ENCODE results near the gene KMT2E.

Gene KMT2E

DNA sequence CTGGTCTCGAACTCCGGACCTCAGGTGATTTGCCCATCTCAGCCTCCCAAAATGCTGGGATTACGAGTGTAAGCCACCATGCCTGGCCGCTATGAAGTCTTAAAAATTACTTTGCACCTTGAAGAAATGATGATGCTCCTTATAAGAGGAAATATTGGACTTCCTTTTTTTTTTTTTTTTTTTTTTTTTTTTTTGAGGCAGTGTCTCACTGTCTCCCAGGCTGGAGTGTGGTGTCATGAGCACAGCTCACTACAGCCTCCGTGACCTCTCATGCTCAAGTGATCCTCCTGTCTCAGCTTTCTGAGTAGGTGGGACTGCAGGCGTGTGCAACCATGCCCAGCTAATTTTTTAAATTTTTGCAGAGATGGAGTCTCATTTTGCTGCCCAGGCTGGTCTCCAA is 65.3 kb downstream of the KMT2E start:
- DNase-seq (ENCODE audit: low read depth in 2 of 2): no peak

DNA sequence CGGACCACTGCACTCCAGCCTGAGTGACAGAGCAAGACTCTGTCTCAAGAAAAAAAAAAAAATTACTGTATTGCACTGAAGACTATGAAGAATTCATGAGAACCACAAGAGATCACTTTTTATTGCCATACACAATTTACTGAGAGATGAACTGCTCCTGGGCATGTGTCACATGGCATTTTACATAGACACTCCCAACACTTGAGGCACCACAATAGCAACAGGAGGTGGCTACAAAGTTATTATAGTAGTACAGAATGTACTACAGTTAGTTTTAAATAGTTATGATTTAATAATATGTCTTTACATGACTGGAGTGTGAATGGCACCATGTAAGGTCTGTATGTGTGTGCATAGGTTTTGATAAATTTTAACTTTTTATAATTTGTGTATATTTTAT is 70.6 kb downstream of the KMT2E start:
- DNase-seq (ENCODE audit: low read depth in 2 of 2): no peak

DNA sequence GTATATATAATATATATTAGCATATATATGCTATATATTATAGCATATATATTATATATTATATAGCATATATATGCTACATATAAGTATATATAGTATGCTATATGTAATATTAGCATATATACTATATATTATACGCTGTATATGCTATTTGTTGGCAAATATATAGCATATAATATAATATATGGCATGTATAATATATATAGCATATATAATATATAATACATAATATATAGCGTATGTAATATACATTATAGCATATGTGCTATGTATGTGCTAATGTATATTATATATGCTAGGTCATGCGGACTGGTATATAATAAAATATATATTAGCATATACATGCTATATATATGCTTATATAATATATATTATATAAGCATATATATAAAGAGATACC is 72.8 kb downstream of the KMT2E start:
- no peak for DNase-seq (ENCODE audit: low read depth in 2 of 2)

DNA sequence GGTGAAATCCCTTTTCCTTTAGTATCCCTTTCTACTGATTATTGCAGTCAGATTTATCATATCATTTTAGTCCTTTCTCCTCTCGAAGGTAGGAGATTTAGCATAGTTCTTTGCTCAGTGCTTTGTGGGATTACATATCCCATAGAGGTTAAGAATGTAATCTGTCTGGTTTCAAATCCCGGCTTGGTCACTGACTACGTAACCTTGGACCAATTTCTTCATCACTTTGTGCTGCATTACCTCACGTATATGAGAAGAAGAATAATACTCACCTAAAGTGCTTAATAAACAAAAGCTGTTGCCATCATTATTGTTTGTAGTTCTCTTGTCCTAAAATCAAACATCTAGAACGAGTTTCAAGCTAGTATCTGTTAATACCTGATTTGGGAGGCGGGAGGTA is 74.0 kb downstream of the KMT2E start:
- no peak for DNase-seq (ENCODE audit: low read depth in 2 of 2)

DNA sequence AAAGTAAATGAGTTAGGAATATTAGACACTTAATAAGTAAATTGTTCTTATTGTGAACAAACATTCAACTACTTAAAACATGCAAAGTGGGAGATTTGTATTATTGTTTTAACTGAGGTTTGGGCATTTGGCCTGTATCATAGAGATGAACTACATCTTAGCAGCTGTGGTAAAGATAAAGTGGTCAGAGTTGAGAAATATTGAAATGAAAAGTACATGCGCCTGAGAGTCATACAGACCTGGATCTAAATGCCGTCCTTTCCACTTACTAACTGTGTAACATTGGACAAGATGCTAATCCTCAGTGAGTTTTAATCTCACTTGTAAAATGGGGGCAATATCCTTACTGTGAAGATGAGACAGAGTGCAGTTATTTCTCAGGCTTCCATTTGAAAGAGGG is 74.5 kb downstream of the KMT2E start:
- no peak for DNase-seq (ENCODE audit: low read depth in 2 of 2)

DNA sequence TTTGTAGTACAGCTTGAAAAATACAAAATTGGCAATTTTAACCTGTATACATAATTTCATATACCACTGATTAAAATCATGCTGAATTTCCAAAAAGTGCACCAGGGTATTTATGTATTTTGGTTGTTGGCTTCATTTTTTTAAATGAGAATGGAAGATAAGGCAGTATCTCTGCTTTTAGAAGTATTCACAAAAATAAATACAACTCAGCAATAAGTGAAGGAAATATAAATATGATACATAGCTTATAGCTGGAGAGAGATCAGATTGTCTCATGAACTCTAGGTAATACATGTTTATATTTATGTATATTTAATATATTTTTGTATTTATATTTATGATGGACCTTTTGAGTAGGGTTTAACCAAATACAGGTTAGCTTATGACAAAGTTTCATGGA is 81.0 kb downstream of the KMT2E start:
- no peak for DNase-seq (ENCODE audit: low read depth in 2 of 2)

DNA sequence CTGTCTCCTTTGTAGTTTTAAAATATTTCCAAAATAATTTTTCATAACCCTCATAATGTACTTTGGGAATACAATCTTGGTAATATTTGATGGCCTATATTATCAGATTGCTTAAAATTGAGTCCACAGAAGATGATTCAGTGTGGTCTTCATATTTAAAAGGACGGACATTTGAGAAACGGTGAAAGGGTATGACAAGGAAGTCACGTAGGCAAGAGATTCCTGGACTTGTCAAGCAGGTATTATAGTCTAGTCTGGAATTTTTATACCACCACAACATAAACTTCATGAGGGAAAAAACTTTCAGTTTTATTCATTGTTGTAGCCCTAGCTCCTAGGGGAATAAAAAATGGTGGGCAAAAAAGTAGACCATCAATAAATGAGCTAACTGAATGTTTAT is 82.3 kb downstream of the KMT2E start:
- DNase-seq (ENCODE audit: low read depth in 2 of 2): no peak

DNA sequence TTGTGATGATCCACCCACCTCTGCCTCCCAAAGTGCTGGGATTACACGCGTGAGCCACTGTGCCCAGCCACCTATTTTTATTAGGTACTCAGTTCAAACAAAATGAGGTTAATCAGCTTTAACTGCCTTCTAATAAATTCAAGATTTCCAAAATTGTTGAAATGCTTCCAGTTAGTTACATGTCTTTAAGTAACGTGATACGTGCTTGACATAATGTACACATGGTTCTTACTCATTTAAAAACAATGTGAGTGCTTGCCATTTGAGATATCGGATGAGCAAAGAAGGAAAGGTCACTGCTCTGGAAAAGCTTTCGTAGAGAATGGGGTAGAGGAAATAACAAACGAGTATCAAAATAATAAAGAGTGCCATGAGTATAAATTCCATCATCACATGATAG is 83.6 kb downstream of the KMT2E start:
- DNase-seq (ENCODE audit: low read depth in 2 of 2): no peak

DNA sequence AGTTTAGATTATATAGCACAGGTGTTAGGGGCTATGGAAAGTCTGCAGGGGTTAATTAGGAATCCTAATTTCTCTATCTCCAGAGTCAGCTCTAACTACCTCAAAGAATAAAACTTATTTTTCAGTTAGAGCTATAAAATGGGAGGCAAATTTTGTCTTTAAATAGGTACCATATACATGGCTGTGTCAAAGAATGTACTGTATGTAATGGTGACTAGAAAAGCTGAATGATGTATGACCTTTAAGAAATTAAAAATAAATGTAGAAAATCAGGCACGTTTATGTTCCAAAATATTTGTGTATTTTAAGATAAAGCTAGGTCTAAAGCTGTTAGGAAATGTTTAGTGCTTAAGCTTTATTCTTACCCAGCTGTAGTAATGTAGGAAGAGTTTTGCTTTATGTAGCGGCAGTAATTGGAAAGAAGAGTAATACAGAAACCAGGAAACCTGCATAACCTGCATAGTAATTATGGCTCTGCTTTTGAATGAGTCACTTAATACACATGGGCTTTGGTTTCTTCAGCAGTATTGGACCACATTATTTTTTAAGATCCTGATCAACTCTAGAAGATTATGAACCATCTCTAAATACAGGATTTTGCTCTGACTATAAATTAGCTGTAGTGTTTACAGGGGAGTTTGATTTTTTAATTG is 85.0 kb downstream of the KMT2E start:
- DNase-seq (ENCODE audit: low read depth in 2 of 2): no peak

DNA sequence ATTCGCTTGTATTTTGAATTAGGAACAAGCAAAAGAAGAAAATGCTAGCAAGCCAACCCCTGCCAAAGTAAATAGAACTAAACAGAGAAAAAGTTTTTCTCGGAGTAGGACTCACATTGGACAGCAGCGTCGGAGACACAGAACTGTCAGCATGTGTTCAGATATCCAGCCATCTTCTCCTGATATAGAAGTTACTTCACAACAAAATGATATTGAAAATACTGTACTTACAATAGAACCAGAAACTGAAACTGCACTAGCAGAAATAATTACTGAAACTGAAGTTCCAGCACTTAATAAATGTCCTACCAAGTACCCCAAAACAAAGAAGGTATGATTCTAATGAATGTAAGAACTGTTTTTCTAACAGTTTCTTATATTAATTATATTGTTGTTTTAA is 87.9 kb downstream of the KMT2E start:
- no peak for DNase-seq (ENCODE audit: low read depth in 2 of 2)

DNA sequence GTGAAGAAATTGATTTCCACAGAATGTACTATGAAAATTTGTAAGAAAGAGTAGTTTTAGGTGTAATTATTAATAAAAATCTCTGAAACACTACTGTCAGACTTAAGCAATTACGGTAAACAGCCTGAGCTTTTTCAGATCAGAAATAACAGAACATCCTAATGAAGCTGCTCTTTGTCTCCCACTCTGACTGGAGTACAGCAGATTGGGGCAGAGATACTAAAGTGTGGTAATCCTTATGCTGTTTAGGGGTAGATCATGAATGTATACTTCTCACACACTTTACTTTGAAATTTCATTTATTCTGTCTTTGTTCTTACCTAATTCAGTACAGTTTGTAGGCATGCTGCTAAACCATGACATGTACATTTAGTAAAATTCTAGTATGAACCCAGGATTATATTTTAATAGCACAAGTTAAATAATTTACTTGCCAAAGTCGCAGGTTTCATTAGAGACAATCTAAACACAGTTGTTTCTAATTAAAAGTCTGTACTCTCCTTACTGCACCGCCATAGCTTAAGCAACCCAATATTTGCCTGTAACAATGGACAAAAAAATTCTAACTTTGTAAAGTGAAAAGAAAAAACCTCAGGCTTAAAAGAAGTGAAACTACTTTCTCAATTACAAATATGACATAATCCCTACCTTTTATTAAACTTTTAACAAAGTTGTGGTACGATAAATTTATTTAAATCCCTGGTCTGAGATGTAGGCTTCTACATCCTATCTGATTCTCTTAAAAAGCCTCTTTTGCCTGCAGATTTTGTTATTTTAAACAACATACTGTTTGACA is 88.8 kb downstream of the KMT2E start:
- no peak for DNase-seq (ENCODE audit: low read depth in 2 of 2)

DNA sequence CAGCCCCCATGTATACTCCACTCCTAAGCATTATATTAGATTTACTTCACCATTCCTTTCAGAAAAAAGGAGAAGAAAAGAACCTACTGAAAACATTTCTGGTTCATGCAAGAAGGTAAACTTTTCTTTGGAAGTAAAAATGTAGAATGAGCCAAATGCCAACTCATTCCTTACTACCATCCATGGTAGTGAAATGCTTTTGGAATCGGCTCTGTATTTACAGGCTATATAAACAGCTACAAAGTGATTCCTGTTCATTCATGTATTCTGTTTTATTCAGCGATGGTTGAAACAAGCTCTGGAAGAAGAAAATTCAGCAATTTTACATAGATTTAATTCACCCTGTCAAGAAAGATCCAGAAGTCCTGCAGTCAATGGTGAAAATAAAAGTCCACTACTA is 91.6 kb downstream of the KMT2E start:
- no peak for DNase-seq (ENCODE audit: low read depth in 2 of 2)

DNA sequence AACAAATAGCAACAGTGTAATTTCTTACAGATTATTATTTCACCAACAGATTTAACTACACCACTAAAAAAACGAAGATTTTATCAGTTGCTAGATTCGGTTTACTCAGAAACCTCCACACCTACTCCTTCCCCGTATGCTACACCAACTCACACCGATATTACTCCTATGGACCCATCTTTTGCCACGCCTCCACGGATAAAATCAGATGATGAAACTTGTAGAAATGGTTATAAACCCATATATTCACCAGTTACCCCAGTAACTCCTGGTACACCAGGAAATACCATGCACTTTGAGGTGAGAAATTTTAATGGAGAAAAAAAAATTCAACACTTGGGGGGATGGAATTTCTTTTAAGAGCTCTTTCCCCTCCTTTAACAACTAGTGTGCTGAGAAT is 92.5 kb downstream of the KMT2E start:
- DNase-seq (ENCODE audit: low read depth in 2 of 2): no peak

DNA sequence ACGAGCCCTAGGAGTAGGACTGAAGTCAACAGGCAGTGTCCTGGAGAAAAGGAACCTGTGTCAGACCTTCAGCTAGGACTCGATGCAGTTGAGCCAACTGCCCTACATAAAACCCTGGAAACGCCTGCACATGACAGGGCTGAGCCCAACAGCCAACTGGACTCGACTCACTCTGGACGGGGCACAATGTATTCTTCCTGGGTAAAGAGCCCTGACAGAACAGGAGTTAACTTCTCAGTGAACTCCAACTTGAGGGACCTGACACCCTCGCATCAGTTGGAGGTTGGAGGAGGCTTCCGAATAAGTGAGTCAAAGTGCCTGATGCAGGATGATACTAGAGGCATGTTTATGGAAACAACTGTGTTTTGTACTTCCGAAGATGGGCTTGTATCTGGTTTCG is 93.5 kb downstream of the KMT2E start:
- no peak for DNase-seq (ENCODE audit: low read depth in 2 of 2)

DNA sequence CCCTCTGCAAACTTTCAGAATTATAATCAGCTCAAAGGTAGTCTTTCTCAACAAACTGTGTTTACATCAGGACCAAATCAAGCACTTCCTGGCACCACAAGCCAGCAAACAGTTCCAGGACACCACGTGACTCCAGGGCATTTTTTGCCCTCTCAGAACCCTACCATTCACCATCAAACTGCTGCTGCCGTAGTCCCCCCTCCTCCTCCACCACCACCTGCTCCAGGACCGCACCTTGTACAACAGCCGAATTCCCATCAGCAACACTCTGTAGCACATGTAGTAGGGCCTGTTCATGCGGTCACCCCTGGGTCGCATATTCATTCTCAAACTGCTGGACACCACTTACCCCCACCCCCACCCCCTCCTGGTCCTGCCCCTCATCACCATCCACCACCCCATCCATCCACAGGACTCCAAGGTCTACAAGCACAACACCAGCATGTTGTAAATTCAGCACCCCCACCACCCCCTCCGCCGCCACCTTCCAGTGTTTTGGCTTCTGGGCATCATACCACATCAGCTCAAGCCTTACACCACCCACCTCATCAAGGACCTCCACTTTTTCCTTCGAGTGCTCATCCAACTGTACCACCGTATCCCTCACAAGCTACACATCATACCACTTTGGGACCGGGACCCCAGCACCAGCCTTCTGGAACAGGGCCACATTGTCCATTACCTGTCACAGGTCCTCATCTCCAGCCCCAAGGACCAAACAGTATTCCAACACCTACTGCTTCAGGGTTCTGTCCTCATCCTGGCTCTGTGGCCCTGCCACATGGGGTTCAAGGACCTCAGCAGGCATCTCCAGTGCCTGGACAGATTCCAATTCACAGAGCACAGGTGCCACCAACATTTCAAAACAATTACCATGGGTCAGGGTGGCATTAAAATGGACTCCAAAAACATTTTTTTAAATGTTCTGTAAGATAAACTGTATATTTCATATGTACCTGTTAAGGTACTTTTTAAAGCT is 98.7 kb downstream of the KMT2E start:
- DNase-seq (ENCODE audit: low read depth in 2 of 2): no peak

DNA sequence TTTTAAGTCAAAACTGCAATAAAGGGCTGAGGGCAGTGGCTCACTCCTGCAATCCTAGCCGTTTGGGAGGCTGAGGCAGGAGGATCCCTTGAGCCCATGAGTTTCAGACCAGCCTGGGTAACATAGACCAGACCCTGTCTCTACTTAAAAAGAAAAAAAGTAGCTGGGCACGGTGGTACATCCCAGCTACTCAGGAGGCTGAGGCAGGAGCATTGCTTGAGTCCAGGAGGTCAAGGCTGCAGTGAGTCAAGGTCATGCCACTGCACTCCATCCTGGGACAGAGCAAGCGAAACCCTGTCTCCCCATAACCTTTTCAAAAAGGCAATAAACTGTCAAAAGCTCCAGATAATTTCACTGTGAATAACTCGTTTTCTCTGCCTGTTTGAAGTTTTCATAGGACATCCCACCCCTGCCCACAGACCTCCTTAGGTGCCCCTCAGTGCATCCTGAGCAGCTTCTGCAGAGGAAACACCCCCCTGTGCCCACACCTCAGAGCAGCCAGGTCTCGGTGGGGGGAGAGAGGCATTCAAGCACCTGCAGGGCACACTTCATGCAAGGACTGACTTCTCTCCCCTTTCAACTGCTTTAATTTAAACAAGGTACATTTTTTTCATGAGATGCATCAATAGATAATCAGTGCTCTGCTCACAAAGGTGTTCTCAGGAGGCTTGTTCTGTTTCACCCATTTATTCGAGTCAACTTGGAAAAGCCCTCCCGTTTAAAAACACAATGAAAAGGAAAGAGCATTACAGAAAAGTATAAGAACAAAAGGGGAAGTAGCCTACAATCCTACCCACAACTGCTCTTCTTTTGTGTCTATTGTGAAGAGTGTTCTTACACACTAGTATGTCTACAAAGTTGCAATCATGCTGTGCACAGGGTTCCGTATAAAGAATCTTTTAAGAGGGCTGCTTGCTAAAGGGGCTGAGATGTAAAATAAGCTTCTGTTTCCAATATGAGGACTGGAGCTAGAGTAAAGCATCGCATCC is 104.9 kb downstream of the KMT2E start:
- DNase-seq (ENCODE audit: low read depth in 2 of 2): no peak

DNA sequence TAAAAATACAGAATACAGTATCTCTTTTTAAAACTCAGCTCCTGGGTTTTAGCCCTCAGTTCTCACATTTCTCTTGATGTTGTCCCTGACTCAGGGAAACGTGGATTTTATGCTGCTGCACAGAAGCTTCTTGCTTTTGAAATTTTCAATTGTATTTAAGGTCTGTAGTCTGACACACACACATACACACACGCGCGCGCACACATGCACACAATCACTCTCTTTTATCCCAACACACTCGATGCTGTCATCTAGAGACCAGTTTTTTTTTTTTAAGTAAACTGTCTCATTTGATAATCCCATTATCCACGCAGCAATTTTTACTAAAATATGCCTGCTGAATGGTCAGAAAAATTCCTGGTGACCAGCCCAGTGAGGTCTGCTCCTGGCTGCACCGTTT is 108.6 kb downstream of the KMT2E start:
- DNase-seq (ENCODE audit: low read depth in 2 of 2): no peak

DNA sequence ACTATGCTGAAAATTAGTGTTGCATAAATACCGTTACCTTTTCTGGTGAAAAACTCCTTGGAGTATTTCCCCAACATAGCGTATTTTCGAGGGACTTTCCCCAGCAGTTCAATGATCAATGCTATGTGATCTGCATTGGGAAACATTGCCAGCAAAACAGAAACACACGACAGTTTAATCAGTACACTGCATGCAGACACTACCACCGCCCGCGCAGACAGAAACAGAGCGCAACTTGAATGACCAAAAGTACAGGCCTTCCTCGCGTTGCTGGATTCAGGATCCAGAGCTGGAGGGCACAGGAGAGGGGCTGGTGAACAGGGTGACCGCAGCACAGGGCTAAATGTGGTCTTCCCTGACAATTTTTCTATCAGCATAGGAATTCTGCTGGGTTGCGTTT is 111.7 kb downstream of the KMT2E start:
- DNase-seq (ENCODE audit: low read depth in 2 of 2): no peak

DNA sequence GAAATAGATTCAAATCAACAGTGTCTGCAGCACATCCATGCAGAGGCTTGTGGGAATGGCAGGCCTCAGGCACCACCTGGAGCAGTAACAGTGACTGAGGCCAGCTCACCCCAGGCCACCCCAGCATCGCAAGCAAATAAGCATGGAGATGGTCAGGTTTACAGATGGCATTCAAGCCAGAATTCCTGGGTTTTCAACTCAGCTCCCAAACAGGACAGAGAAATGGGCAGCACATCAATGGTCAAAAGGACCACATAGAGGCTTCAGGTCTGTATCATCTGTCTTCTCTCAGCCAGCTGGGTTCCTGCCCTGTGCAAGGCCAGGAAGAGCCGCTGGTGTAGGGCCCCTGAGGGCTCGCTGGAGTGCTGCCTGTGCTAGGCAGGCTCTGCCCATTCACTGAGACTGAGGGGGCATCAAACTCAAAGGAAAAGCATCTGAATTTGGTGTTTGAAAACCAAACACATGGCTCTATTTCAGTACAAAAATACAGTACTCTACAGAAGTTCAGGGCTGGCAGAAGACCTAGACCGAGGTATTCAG is 112.5 kb downstream of the KMT2E start:
- DNase-seq (ENCODE audit: low read depth in 2 of 2): no peak

DNA sequence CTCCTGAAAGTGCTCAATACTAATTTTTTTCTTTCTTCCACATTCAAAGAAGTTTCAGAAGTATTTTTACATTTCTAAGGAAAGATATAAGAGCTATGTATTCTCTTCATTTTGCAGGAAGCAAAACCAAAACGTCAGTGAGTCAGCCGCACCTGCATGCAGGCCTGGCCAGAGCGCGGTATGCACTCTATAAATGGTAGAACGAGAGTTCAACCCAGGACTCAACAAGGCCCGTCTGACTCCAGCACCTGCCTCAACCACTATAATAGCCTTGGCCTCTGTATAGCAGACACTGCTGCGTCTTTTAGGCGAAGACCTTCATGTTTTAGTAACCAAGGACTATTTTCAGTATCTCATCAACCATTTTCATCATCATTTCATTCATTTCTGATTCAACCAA is 113.2 kb downstream of the KMT2E start:
- DNase-seq (ENCODE audit: low read depth in 2 of 2): no peak

DNA sequence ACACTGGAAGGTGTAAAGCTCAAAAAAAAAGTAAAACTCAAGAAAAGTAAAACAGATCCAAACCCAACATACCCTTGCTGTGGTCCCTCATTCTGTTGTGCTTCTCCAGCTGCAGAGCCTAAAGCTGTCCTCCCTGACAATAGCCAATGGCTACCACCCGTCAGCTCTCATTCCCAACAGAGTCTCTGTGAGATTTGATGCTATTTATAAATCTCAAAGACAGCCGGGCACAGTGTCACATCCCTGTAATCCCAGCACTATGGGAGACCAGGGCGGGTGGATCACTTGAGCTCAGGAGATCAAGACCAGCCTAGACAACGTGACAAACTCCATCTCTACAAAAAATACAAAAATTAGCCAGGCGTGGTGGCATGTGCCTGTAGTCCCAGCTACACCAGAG is 116.0 kb downstream of the KMT2E start:
- no peak for DNase-seq (ENCODE audit: low read depth in 2 of 2)
